Astrocyte (in vitro differentiated cells and primary cell): ENCODE data around the gene ADCY4.

Source experiments
- CTCF ChIP-seq: IDR thresholded peaks from 2 replicates; pipeline ENCODE4 v1.5.1; 2011; ENCODE audit warnings: low read depth, mild to moderate bottlenecking, inconsistent platforms, low read length, moderate library complexity; ENCODE audit not compliant: insufficient read depth
- EZH2 ChIP-seq: IDR thresholded peaks from 2 replicates; pipeline ENCODE4 v1.6.1; 2012; ENCODE audit warnings: mild to moderate bottlenecking, low read length, inconsistent platforms; ENCODE audit not compliant: insufficient read depth

GRCh38 chr14:24271834-24272263 lies 63.0 kb downstream of the ADCY4 start:
- TF ChIP-seq CTCF (no peak), EZH2 (no peak)
